Activated T-cell treated with anti-CD3 and anti-CD28 coated beads for 4 hours (primary cell): Measurements from ENCODE around the gene RAB12.
"Not testable (repeated sequence)": the region's sequence is repeated elsewhere in the genome, so short reads cannot be mapped to it uniquely, and the experiment has no call there.

Experiments used
- DNase-seq: peaks from one replicate; pipeline ENCODE4 v3.0.0-alpha.2; 2020

RAB12 gene

GRCh38 chr18:8608795-8609658 lies at the start of gene RAB12:
Gene RAB12 (plus strand): TSS chr18:8609437. CDS start chr18:8609440, 3 bp downstream.
- DNase-seq, result peak; percentile 77

- no peak for DNase-seq
Measured at GRCh38 chr18:8559612-8560186, 49.5 kb upstream of the RAB12 start.

GRCh38 chr18:8561123-8561910 lies 47.9 kb upstream of the RAB12 start:
- no peak for DNase-seq

- DNase-seq, result no peak
Measured at GRCh38 chr18:8562070-8562469, 47.2 kb upstream of the RAB12 start.

- no peak for DNase-seq
Measured at GRCh38 chr18:8562919-8563318, 46.3 kb upstream of the RAB12 start.

GRCh38 chr18:8571399-8571798 lies 37.8 kb upstream of the RAB12 start:
- no peak for DNase-seq

GRCh38 chr18:8573766-8574165 lies 35.5 kb upstream of the RAB12 start:
- not testable (repeated sequence) for DNase-seq

- no peak for DNase-seq
Measured at GRCh38 chr18:8584798-8585197, 24.4 kb upstream of the RAB12 start.

- no peak for DNase-seq
Measured at GRCh38 chr18:8586941-8587340, 22.3 kb upstream of the RAB12 start.

- DNase-seq, result no peak
Measured at GRCh38 chr18:8595445-8595844, 13.8 kb upstream of the RAB12 start.

GRCh38 chr18:8601277-8602032 lies 7.8 kb upstream of the RAB12 start:
- DNase-seq, result no peak

- no peak for DNase-seq
Measured at GRCh38 chr18:8602040-8602439, 7.2 kb upstream of the RAB12 start.

- no peak for DNase-seq
Measured at GRCh38 chr18:8602557-8602956, 6.7 kb upstream of the RAB12 start.

- DNase-seq, result no peak
Measured at GRCh38 chr18:8603663-8604520, 5.3 kb upstream of the RAB12 start.

- no peak for DNase-seq
Measured at GRCh38 chr18:8605974-8606373, 3.3 kb upstream of the RAB12 start.

- no peak for DNase-seq
Measured at GRCh38 chr18:8607776-8608742, 1.2 kb upstream of the RAB12 start.

- no peak for DNase-seq
Measured at GRCh38 chr18:8609659-8610458, 622 bp downstream of the RAB12 start.

GRCh38 chr18:8610459-8610851 lies 1.2 kb downstream of the RAB12 start:
- no peak for DNase-seq

- no peak for DNase-seq
Measured at GRCh38 chr18:8611916-8612576, 2.8 kb downstream of the RAB12 start.
